HG03280 (cell line): ENCODE measurements around the gene CREB3L1.

Experiments
- ATAC-seq: cut with Tn5 transposase; IDR thresholded peaks from one replicate; pipeline ENCODE4 v1.9.1; 2021; ENCODE audit warnings: mild to moderate bottlenecking, moderate library complexity; ENCODE audit not compliant: unreplicated experiment

Gene CREB3L1

GRCh38 chr11:46342239-46342638 is 64.8 kb downstream of the CREB3L1 start:
- no peak for ATAC-seq

DNA sequence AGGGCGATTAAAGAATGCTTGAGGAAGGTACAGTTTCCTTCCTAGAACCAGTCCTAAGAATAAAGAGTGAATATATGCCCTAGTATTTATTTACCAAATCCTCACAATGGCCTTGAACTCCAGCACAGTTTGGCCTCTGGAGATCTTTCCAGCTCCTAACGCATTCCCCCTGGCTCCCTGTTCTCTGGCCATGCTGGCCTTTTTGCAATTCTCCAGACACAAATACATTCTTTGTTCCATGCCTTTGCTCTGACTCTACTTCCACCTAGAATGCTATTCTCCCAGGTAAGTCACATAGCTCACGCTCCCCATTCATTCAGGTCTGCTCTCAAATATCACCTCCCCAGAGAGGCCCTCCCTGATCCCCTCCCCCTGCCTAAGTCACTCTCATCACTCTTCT is 66.1 kb downstream of the CREB3L1 start:
- no peak for ATAC-seq

DNA sequence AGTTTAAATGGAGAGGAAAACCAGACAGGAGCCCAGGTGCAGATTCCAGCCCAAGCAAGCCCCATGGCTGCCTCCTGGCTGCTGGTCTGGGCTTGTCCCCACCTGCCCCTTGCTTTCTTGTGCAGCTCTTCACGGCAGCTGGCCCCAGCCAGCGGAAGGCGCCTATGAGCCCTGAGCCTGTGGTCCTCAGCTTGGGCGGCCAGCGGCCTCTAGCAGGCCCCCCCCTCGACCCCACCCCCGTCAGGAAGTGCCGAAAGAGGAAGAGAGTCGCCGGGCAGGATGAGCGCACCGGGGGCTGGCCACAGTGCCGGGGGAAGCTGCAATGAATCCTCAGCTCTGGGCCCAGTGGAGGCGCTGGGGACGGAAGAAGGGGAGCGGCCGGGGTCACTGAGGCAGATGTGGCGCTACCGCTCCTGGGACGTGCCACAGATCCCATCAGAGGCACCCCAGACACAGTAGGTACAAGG is 67.7 kb downstream of the CREB3L1 start:
- ATAC-seq: no peak

DNA sequence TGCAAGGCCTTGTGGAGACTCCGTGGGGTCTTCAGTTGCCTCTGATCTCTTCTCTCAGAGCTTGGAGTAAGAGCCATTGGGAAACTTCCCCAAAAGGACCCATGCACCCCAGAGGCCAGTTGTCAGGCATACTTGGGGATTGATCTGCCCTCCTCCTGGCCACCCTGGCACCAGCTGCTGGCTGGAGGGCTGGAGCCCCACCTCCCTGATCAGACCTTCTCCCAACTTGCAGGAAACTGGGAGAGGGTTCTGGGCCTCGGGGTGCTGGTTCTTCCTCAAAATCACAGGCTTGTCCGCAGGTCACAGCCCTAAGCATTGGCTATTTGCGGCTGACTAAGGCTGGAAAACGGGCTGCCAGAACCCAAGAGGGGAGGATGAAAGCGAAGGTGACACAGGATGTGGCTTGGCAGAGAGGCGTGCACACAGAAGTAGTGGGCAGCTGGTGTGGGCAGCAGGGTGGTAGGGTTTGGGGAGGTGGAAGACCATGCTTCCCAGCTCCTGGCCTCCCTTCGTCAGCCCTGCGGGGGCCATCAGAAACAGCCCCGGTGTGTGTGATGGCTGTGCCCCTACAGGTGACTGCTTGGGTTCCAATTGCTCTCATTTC is 68.5 kb downstream of the CREB3L1 start:
- no peak for ATAC-seq

GRCh38 chr11:46346886-46347636 is 69.6 kb downstream of the CREB3L1 start, which contains the start of gene DGKZ:
Gene DGKZ, plus strand, starts transcription at chr11:46347463. Its CDS starts 197 bp downstream, at chr11:46347660.
- peak; percentile 72 for ATAC-seq

DNA sequence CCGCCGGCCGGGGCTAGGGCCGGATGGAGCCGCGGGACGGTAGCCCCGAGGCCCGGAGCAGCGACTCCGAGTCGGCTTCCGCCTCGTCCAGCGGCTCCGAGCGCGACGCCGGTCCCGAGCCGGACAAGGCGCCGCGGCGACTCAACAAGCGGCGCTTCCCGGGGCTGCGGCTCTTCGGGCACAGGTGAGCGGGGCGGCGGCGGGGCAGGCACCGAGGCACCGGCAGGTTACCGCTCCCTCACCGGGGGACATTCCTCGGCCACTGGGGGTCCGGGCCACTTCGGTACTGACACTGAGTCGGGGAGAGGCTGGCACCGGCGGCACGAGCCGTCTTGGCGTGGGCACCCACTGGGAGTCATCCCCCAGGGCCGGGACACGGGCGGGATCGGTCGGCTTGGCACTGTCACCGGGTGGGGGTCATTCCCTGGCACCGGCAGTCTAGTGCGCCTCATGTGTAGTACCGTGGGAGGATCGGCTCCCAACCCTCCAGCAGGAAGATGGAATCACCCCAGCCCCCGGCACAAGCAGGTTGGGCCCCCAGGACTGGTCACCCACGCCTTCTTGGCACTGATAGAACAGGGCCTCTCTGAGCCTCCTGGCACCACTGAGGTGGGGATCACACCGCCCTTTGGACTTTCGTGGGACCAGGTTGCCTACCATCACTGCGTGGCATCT is 70.3 kb downstream of the CREB3L1 start:
- ATAC-seq: no peak

DNA sequence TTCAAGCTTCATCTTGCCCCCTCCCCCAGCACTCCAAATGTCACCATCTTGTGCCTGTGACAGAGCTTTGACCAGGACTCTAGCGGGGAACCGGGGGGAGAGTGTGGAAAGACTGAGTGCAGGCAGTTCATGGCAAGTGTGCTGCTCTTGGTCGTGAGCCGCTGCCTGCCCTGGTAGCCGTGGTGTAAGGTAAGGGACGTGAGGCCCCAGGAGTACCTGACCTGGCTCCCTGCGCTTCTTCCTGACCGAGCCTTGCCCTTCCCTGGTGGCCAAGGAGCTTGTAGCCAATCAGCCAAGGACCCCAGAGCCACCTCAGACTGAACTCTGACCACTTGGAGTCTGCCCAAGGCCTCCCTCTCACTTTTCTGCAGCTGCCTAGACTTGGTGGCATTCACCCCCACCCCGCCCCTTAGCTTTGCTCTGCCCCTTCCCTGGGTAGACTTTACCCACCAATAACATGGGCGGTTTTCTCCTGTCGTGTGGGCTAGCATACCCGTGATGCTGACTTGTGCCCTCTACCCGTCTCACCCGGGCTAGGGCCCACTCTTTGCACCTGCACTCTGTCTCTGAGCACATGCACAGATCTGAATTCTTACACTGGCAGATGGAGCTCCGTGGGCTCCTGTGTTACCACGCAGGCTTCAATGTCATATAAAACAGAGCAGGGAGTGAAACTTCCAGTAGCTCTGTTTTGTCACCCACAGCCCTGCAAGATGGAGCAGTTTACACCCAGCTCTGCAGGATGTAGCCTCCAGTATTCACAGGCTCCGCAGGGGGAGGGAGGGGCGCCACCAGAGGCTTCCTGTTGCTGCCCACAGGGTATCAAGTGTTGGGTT is 71.3 kb downstream of the CREB3L1 start:
- ATAC-seq: no peak

DNA sequence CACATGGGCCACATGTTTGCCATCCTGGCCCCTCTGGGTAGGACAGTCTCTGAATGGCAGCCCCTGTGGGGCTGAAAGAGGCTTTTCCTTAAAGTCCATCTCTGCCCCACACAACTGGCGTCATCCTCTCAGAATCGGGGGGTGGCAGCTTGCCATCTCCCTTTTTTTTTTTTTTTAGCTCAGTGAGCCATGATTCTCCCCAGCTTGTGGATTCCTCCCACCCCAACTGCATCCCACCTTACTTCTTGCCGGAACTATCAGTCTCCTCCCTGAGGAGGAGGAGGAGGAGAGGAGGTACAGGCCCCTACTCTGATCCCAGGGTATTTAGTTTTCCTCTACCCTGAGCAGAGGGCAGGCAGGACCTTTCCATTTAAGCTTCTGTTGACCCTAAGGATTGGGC is 73.2 kb downstream of the CREB3L1 start:
- no peak for ATAC-seq

GRCh38 chr11:46351148-46351547 is 73.7 kb downstream of the CREB3L1 start:
- no peak for ATAC-seq

DNA sequence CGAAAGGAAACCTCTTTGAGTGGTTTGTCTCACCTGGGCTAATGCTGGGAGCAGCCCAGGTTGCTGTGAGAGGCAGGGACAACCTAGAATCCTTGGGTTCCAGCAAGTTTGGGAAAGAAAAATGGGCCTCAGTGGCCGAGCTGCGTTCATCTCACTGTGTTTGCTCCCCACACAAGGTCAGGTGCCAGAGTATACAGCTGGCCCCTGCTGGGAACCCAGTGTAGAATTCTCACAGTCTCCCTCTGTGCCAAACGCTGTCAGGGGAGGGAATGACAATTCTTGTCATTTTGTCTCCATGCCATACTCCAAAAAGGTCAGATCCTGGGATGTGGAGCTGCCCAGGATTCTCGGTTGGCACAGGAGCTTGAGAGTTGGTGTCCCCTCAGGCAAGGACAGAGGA is 74.1 kb downstream of the CREB3L1 start:
- ATAC-seq: no peak

DNA sequence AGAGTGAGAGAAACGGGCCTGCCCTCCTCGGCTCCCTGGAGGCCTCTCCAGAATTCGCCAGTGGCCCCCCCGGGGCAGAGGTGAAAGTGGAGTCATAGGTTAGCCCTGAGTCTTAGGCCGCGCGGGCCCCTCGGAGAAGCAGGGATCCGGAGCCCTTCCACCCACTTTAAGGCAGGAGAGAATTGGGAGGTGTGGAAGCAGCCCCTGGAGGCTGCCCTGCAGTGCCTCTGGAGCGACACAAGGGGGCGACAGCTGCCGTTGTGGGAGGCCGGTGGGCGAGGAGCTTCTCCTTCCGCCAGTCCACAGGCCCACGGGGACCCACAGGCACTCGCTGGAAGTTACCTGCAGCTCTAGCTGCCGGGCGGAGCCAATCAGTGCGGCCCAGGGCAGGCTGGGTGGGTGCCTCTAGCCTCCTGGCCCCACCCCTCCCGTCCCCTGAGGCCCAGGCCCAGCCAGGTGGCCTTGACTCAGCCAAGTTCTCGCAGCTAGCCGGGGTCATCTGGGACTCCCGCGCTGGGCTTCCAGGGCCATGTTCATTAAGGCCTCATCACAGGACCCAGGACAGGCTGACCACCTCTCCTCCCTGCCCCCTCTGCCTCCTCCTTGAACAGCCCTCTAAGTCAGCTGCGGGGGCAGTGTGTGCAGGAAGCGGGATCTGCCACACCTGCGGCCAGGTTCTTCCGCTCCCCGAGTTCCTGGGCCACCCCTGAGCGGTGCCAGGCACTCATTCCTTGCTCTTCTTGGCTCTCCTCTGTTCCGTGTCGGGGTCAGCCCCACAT is 74.8 kb downstream of the CREB3L1 start:
- no peak for ATAC-seq

DNA sequence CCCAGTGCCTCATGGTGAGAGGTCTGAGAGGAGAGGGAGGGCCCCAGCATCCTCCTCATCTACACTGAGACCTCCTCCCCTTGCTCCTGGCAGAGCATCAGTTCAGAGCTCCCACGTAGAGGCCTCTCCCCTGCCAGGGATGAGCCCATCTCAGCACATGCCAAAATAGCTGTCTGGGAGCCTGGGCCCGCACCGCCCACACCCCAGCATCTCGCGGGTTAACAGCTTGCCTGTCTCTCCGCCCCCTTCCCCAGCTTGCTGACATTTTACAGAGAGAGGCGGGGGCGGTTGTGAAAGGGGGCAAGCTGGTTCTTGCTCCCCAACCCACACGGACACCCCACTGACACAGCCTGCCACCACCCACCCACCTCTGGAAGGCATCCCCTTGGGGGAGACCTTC is 76.2 kb downstream of the CREB3L1 start:
- no peak for ATAC-seq

DNA sequence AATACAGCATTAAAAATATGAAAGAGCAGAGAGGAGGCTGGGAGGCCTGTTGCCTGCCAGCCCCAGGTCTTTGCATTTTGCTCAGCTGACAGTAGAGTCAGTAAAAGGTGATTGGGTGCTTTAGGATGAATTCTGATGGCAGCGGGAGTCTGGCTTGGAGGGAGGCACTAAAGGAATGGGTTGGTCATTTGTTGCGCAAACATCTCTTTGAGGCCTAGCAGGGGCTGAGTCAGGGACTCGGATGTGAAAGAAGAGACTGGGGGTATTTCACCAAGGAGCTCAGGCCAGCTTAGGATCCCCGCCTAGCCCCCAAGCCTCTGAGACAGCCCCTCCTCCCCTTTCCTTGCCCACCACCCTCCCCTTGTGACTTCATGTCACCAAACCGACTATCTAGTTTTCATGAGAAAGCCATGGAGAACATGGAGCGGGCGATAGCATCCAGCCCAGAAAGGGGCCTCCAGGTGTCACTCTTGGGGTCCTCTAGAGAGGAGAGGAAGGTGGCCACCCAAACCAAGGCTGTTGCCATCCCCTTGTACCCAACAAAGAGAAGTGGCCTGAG is 79.5 kb downstream of the CREB3L1 start:
- ATAC-seq: no peak

DNA sequence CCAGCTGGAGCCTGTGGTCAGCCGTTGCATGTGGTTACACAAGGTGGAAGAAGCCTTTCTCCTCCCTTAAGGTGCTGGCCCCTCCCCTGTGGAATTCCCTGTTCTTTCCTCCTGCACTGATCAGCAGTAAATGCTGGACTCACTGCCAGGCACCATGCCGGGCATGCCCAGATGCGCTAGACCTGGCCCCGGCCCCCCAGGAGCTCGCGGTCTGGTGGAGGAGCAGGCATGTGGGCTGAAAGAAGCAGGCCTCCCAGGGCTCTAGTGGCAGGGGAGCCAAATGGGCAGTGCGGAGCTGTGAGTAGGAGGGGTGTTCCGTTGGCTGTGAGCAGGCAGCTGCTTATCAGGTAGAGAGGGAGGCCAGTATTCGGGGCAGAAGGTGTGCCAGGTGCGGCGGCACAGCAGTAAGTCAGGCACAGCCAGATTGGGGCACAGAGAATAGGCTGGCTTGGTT is 80.0 kb downstream of the CREB3L1 start:
- no peak for ATAC-seq

- ATAC-seq: no peak
Measured at GRCh38 chr11:46359953-46360352, 82.5 kb downstream of the CREB3L1 start.

- ATAC-seq: no peak
Measured at GRCh38 chr11:46360878-46361277, 83.4 kb downstream of the CREB3L1 start.

DNA sequence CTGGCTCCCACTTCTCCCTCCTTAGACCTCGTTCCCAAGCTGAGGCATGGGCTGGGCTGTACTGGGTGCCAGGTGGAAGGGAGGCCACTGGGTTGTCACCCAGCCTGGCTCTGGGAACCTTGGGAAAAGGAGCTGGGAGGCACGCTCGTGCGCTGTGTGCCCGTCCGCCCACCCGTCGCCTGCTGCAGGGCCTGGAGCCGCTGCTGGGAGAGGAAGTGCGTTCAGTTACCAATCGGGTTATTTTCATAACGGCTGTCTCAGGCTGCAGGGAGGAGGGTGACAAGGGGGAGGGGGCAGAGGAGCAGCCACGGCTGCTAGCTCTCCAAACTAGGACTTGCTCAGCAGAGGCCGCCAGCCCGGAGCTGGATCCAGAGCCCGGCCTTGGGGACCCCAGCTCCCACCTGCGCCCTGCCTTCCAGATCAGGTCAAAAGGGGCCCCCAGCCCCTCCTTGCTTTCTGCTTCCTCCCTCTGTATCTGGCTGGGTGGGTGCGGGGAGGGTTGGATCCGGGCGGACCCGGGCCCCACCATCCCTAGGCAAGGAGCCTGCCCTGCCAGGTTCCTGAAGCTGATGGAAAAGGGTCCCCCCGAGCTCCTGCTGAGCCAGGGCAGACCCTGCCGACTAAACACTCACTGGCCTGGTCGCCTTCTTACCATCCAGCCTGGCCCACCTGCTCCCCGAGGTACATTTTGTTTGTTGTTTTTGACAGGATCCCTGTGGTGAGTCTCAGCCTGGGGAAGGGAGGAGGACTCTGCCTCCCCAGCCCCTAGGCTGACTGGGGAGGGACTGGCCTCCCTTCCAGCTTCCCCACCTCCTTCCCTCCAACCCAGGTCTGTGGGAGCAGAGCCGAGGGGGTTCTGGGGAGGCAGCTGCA is 84.1 kb downstream of the CREB3L1 start:
- peak; percentile 74 for ATAC-seq

DNA sequence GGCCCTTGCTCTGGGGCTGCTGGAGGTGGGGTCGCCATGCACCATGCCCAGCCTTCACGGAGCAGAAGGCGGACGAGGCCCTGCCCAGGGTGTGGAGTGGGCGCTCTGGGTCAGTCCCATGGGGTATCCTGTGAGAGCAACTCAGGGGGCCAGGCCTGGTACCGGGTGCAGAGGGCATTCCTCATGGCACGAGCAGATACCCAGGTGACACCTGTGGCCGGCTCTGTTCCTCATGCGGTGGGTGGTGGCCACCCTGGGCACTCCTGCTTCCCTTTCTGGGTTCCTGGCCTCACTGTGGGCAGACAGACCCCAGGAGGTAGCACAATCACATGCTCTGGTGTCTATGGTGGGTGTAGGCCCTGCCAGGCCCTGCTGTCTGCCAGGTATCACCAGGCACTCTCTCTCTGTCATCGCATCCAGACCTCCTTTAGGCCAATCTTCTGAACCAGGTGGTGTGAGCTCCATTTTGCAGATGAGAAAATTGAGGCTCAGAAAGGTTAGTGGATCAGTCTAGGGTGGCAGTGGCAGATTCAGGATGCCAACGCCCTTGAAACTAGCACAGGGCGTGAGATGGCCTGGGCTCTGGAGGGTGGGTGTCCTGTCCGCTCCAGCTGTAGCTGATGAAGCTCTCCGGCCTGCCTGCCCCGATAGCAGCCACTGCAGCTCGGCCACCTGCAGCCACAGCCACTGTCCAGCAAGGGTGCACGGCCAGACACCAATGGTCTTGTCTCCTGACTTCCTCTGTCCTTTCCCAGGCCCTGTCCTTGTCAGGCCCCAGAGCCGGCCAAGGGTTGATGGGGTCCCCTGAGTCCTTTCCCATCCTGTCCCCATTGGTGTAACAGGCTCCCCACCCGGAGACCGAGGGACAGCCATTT is 84.9 kb downstream of the CREB3L1 start:
- ATAC-seq: no peak
